Measurements from ENCODE around the gene CSNK1E.

CSNK1E gene

GRCh38 chr22:38316364-38317121 lies 690 bp downstream of the CSNK1E start:
- peak overlapping the region; percentile 65 for H3K4me3 ChIP-seq (ENCODE audit: low read depth, low read length)
- POLR2A ChIA-PET = no interaction called here
- no peak for DNase-seq (ENCODE audit: low read depth, low spot score)
- no peak for TF ChIP-seq CTCF (IDR thresholded peaks at IDR 0.05; ENCODE audit: insufficient read depth, low read length, missing control alignments)
- CTCF ChIA-PET = interaction anchor here (1.0 kb wide), 1 partner anchor 21 kb away, joined by 3 read pairs; no protein-coding TSS in a partner anchor

- ChIA-PET CTCF (interaction anchor here (1.0 kb wide), 1 partner anchor 20 kb away, joined by 3 read pairs; no protein-coding TSS in a partner anchor), POLR2A (interaction anchor here (1.2 kb wide), 1 partner anchor 12 kb away, joined by 4 read pairs; no protein-coding TSS in a partner anchor)
- TF ChIP-seq CTCF (IDR thresholded peaks at IDR 0.05; ENCODE audit: insufficient read depth, low read length, missing control alignments) = no peak
- peak overlapping the region; percentile 65 for H3K4me3 ChIP-seq (ENCODE audit: low read depth, low read length)
- DNase-seq (ENCODE audit: low read depth, low spot score) = no peak
Observed at GRCh38 chr22:38315823-38316363, 1.3 kb downstream of the CSNK1E start.

GRCh38 chr22:38314933-38315822 lies 2.1 kb downstream of the CSNK1E start:
- TF ChIP-seq CTCF (IDR thresholded peaks at IDR 0.05; ENCODE audit: insufficient read depth, low read length, missing control alignments) = no peak
- no peak for DNase-seq (ENCODE audit: low read depth, low spot score)
- POLR2A ChIA-PET = interaction anchor here (1.2 kb wide), 1 partner anchor 12 kb away, joined by 4 read pairs; no protein-coding TSS in a partner anchor
- CTCF ChIA-PET = interaction anchor here (1.0 kb wide), 1 partner anchor 19 kb away, joined by 3 read pairs; no protein-coding TSS in a partner anchor
- H3K4me3 ChIP-seq (ENCODE audit: low read depth, low read length) = peak overlapping the region; percentile 65

GRCh38 chr22:38314051-38314932 lies 2.9 kb downstream of the CSNK1E start:
- POLR2A ChIA-PET = interaction anchor here (0.6 to 1.0 kb wide), 2 partner anchors 37 to 112 kb away, joined by 3 to 4 read pairs; partner anchors contain the start of gene MAFF
- CTCF ChIA-PET = interaction anchor here (0.8 to 1.6 kb wide), 5 partner anchors 16 to 262 kb away, joined by 3 to 4 read pairs (median 3); no protein-coding TSS in a partner anchor
- DNase-seq (ENCODE audit: low read depth, low spot score) = no peak
- peak overlapping the region; percentile 65 for H3K4me3 ChIP-seq (ENCODE audit: low read depth, low read length)
- TF ChIP-seq CTCF (IDR thresholded peaks at IDR 0.05; ENCODE audit: insufficient read depth, low read length, missing control alignments) = no peak

GRCh38 chr22:38313384-38313955 lies 3.8 kb downstream of the CSNK1E start:
- TF ChIP-seq CTCF (IDR thresholded peaks at IDR 0.05; ENCODE audit: insufficient read depth, low read length, missing control alignments) = no peak
- peak; percentile 78 for DNase-seq (ENCODE audit: low read depth, low spot score)
- peak overlapping the region; percentile 65 for H3K4me3 ChIP-seq (ENCODE audit: low read depth, low read length)
- CTCF ChIA-PET = interaction anchor here (0.8 to 1.6 kb wide), 5 partner anchors 15 to 261 kb away, joined by 3 to 4 read pairs (median 3); no protein-coding TSS in a partner anchor
- POLR2A ChIA-PET = interaction anchor here (1.0 to 1.7 kb wide), 3 partner anchors 11 to 112 kb away, joined by 4 read pairs; partner anchors contain the start of gene MAFF

All from AG04449 (cell line).